NB4 (cell line): ENCODE measurements around the gene XDH.

Experiments
- CTCF ChIP-seq: IDR thresholded peaks from one replicate; pipeline ENCODE4 v1.5.1; 2012; ENCODE audit warnings: low read depth, low read length
- MYC ChIP-seq: IDR thresholded peaks from 2 replicates; pipeline ENCODE4 v1.6.1; 2011; ENCODE audit warnings: low read depth, low read length
- POLR2A ChIP-seq: IDR thresholded peaks from 2 replicates; pipeline ENCODE4 v1.6.1; 2011; ENCODE audit warnings: mild to moderate bottlenecking; ENCODE audit not compliant: insufficient read length; ENCODE audit errors: extremely low read depth

- TF ChIP-seq CTCF = no peak
- TF ChIP-seq POLR2A = no peak
- no peak for TF ChIP-seq MYC
Measured at GRCh38 chr2:31359229-31359628, 55.3 kb downstream of the XDH start.
